Measurements from ENCODE around the gene SHISAL2B. TPM values are rescaled to one million over a fixed set of nuclear protein-coding genes. Genes with fewer than 3 reads are reported as not detected.
"Not testable (repeated sequence)": the region's sequence is repeated elsewhere in the genome, so short reads cannot be mapped to it uniquely, and the experiment has no call there.

Gene SHISAL2B
- not detected for total RNA-seq
- long read RNA-seq: 0 reads

DNA sequence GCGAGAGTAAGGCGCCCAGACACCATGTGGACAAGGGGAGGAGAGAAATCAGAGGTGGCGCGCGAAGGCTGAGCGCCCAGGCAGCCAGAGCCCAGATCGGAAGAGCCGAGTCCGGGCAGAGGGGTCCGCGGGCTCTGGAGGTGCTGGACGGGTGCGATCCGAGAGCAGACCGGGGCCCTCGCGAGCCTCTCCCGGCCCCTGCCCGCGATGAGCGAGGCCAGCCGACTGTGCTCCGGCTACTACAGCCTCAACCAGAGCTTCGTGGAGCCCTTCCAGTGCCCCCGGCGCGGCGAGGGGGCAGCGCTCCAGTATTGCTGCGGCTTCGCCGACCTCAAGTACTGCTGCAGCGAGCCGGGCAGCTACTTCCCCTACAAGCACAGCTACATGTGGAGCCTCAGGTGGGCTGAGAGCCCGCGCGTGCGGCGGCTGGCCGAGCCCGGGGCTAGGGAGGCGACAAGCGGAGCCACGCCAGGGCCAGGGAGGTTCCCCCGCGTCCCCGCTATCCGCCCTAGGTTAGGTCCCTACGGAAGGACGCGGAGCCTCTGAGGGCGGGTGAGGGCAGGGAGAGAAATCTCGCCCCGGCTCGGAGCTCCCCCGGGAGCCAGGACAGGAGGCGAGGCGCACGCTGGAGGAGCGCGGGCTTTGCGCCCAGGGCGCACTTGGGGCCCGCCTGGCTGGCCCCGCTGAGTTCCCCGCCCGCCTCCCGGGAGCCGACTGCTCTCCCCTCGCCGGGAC is at the start of gene SHISAL2B:
Gene SHISAL2B (plus strand): TSS at position 87 of the 735 bp plus-strand sequence. CDS start 121 bp downstream, at position 208.
- intact Hi-C loops (cut with DNase I): no loop called here
- DNase-seq: no peak
- no peak for ATAC-seq (ENCODE audit: poor library complexity)

DNA sequence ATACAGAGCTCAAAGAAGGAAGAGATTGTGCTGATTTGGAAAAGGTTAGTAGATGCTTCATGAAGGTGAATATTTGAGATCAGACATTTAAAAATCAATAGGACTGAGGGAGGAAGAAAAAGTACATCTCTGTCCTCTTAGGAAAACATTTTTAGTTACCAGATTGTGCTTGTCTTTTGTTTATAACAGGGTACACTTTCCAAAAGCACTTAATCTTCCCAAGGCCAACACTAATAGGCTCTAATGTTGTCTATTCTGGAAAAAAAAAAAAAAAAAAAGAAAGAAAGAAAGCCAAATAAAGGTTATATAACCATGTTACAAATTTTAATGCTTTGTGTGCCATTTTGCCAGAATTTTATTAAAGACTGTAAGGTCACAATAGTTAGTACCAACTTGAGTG is 45.5 kb upstream of the SHISAL2B start:
- intact Hi-C loops (cut with DNase I): no loop called here

DNA sequence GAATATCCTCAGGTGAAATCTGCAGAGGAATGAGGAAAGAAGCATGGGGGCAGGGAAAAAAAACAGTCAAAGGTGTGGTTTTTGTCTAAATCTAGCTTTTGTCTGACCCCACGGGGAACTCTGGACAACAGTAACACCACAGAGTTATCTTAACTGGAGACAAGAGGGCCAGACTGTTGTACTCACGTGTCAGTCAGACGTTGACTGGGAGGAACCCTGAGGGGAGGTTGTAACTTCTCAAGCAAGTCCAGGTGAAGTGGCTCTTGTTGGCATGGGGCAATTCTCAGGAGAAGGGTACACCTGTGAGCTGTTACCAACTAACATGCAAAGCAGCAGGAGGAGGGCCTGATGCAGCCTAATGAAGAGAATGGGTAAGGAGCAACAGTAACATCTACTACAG is 44.1 kb upstream of the SHISAL2B start:
- intact Hi-C loops (cut with DNase I): no loop called here
- ATAC-seq (ENCODE audit: poor library complexity): no peak
- no peak for DNase-seq

More for the DNA sequence above, 45.5 kb upstream of the SHISAL2B start:
- ATAC-seq (ENCODE audit: poor library complexity) (no peak), DNase-seq (no peak)

DNA sequence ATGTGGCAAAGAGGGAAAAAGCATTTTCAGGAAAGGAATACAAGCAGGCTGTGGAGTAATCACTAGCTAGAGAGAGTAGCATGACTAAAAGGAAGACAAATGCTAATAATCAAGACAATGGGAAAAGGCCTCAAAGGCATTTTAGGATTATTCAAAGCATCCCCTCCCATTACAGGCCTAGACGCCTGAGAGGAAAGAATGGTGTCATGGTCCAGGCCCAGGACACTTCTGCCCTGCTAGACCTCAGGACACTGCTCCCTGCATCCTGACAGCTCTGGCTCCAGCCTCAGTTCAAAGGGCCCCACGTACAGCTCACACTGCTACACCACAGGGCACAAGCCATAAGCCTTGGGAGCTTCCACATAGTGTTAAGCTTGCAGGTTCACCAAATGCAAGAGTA is 40.8 kb upstream of the SHISAL2B start:
- no peak for ATAC-seq (ENCODE audit: poor library complexity)
- no peak for DNase-seq
- intact Hi-C loops (cut with DNase I): no loop called here

DNA sequence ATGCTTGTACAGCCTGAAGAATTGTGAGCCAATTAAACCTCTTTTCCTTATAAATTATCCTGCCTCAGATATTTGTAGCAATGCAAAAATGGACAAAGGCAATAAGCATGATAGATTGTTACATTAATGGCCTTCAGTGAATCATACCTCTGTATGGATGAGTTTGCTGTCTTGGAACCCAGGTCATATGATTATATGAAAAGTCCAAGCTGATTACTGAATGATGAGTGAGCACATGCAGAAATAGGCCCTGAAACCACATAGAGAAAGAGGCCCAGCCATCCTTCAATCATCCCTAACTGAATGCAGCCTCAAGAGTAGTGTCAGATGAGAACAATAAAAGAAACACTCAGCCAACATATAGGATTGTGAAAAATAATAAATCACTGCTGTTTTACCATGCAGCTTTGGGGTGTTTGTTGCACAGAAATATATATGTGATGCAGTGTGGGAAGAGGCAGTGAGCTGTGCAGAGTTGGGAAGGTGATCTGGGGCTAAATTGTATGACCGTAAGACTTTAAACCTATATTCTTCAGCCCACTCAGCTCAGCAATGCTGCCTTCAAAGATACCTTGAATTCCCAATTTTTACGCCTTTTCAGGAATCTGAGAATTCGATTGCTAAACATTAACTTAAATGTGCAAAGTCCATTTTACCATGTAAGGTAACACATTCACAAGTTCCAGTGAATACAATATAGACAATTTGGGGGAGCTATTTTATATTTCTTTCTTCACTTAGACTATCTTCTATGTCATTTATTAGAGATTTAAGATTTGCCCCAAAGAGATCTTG is 36.3 kb upstream of the SHISAL2B start:
- ATAC-seq (ENCODE audit: poor library complexity) (no peak), DNase-seq (no peak)
- intact Hi-C loops (cut with DNase I): no loop called here

DNA sequence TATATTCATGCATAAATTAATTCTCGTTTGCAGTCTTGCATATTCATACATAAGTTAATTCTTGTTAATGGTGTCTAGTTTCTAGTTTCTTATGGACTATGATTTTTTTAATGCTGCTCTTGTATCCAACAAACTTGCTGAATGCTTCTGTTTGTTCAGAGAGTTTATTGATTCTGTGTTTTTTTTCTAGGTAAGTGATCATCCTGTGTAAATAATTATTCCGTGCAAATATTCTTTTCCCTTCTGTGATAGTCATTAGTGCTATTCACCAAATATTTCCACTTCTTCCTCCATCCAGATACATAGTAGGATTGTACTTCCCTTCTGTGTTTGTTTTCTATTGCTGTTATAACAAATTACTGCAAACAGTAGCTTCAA is 35.8 kb upstream of the SHISAL2B start:
- intact Hi-C loops (cut with DNase I): no loop called here
- ATAC-seq (ENCODE audit: poor library complexity) (no peak), DNase-seq (no peak)

DNA sequence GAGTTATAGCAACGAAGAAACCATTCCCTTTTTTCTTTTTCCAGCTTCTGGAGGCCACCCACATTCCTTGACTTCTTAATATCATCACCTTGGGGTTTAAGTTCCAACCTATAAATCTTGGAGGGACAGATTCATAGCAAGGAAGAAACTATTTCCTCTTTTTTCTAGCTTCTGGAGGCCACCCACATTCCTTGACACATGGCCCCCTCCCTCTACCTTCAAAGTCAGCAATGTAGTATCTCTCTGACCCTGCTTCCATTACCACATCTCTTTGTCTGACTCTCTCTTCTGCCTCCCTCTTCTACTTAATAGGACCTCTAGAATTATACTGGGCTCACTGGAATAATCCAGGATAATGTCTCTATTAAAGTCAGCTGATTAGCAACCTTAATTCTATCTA is 34.7 kb upstream of the SHISAL2B start:
- no peak for ATAC-seq (ENCODE audit: poor library complexity)
- intact Hi-C loops (cut with DNase I): no loop called here
- DNase-seq: no peak

DNA sequence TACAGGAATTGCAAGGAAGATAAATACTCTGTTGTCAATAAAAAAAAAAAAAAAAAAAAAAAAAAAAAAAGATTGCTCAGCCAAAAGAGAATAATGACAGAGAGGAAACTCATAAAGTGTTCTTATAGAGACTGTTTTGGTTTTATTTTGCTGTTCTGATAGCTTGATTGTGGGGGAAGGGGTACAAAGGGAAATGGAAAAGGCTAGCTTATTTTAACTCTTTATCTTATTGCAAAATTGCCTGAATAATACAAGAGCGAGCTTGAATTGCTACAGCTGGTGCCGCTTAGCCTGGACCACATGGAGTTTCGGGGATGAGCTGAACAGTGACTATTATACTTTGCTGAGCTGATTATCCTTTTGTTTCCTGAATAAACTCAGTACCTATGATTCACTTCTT is 31.0 kb upstream of the SHISAL2B start:
- DNase-seq (no peak), ATAC-seq (ENCODE audit: poor library complexity) (no peak)
- intact Hi-C loops (cut with DNase I): no loop called here

DNA sequence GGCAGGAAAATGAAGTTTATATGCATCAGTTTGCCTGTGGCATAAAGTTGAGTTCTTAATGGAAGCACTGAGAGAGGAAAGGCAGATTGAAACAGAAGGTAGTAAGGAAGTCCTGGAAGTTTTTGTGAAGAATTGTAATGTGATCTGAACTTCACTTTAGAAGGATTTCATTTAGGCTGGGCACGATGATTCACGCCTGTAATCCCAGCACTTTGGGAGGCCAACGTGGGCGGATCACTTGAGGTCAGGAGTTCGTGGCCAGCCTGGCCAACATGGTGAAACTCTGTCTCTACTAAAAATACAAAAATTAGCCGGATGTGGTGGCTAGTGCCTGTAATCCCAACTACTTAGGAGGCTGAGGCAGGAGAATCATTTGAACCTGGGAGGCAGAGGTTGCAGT is 27.1 kb upstream of the SHISAL2B start:
- intact Hi-C loops (cut with DNase I); DNase-seq; ATAC-seq (ENCODE audit: poor library complexity): not testable (repeated sequence)

DNA sequence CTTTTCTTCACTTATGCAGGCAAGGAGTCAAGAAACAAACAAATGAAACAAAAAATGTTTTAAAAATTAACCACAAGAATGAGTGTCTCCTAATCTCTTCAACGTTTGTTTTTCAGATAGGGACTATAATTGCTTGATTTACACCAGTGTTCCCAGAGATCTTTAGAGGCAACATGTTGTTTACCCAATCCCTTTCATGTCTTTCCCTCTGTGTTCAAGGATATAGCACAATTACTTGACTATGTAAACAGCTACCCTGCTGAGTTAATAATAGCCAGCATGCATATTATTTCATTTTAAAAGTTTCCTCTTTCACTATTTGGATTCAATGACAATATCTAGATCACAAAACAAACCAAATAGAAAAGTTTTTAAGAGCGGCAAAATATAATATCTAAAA is 25.1 kb upstream of the SHISAL2B start:
- intact Hi-C loops (cut with DNase I): no loop called here
- no peak for ATAC-seq (ENCODE audit: poor library complexity)
- DNase-seq: no peak

DNA sequence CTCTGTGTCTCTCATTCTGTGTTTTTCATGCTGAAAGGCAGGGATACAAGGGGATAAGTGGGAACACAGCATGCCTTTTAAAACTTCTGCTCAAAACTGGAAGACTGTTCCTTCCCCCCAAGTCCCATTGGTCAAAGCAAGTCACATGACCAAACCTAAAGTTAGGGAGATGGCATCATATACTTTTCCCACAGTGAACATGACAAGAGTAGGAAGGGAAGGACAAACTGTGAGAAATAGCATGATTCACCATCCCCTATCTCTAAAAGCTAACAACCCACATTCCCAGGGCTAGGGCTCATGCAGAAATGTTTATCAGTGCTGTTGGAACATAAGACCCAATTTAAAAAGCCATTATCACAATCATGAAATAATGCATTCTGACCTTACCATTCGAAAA is 24.2 kb upstream of the SHISAL2B start:
- intact Hi-C loops (cut with DNase I): no loop called here
- DNase-seq (no peak), ATAC-seq (ENCODE audit: poor library complexity) (no peak)

DNA sequence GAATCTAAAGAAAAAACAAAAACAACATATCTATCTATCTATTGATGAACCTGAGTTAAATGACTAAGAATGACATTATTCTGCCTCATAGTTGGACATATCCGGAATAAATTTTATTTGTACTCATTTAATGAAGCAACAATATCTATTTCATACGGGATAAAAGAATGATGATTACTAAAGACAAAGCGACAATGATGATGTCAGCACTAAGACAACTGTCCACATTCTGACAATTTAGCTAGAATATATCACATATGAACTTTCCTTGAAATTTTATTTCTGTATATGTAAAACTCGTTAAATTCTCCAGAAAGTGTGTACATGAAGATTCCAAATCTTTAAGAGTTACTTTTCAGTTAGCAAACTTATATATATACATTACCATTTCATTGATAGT is 23.2 kb upstream of the SHISAL2B start:
- intact Hi-C loops (cut with DNase I): no loop called here
- no peak for DNase-seq
- no peak for ATAC-seq (ENCODE audit: poor library complexity)

DNA sequence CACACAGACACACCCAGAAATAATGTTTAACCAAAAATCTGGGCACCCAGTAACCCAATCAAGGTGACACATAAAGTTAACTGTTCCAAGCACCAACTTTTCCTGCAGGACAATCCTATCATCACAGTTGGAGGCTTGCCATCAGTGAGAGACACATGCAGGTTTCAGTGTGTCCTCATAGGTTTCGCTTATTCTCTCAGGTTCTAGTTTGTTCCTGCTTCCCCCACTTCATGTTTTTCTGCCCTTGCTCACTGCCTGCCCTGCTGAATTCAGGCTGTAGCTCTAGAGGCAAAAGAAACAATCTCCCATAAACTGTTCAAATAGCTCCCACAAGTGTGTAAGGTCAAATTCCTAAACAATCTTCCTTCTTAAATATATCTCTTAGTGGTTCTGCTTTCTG is 20.0 kb upstream of the SHISAL2B start:
- no peak for DNase-seq
- ATAC-seq (ENCODE audit: poor library complexity): no peak
- intact Hi-C loops (cut with DNase I): no loop called here

DNA sequence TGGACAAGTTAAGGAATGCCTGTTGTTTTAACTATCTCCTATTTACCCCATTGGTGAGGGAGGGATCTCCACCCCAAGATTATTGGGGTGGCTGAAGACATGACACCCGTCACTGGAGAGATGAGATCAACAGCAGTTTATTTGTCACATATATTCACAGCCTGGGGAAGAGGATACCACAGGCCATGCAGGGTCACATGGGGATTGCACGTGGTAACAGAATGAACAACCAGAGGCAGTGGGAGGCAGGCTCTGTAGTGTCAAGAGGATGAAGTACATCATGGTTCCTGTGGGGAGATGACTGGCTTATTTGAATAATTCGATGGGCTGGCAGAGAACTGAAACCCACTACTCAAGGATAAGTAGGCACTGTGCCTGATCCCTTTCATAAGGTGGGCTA is 18.6 kb upstream of the SHISAL2B start:
- intact Hi-C loops (cut with DNase I): no loop called here
- no peak for DNase-seq
- ATAC-seq (ENCODE audit: poor library complexity): no peak

DNA sequence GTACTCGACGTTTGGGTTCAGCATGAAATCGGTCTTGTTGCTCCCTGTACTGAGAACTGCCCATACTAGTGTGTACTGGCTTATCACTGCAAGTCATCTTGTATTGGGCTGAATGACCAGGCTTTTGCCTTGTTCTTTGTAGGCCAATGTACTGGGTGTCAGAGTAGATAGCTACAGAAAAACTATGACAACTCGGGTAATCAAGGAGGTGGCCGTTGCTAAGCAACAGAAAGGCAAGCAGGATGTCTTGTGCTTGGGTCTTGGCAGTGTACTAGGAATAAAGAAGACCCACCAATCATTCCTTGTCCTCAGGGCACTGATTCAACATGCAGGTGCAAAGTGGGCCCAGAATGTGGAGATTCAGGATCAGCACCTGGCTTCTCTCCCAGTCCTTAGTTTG is 11.9 kb upstream of the SHISAL2B start:
- ATAC-seq (ENCODE audit: poor library complexity) (no peak), DNase-seq (no peak)
- intact Hi-C loops (cut with DNase I): no loop called here

DNA sequence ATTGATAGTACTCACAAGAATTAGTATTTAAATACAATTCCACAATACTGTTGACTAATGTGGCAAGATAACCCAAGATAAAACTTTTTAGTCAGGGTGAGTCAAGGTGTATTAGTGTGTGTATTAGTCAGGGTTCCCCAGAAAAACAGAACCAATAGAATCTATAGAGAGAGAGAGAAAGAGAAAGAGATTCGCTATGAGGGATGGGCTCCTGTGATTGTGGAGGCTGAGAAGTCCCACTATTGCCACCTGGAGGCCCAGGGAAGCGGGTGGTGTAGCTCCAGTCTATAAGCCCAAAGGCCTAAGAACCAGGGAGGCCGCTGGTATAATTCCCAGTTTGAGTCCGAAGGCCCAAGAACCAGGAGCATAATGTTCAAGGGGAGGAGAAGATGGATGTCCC is 10.0 kb upstream of the SHISAL2B start:
- intact Hi-C loops (cut with DNase I): no loop called here
- ATAC-seq (ENCODE audit: poor library complexity): no peak

DNA sequence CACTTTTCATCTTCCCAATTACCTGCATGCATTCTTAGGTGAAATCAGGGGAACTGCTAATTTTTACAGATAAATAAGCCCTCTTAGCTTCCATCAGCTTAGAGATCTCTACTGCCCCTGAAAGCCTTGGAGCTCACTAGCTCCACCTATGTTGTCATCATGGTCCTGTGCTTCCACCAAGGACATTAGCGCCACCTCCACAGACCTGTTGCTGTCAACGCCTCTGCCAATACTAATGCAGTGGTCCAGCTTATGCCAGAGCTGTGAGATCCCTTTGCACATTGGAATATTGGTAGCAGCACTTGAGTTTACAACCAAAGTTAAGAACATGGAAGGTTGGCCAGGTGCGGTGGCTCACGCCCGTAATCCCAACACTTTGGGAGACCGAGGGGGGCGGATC is 7.7 kb upstream of the SHISAL2B start:
- DNase-seq (no peak), ATAC-seq (ENCODE audit: poor library complexity) (no peak)
- intact Hi-C loops (cut with DNase I): no loop called here

More for the DNA sequence above, 10.0 kb upstream of the SHISAL2B start:
- no peak for DNase-seq

DNA sequence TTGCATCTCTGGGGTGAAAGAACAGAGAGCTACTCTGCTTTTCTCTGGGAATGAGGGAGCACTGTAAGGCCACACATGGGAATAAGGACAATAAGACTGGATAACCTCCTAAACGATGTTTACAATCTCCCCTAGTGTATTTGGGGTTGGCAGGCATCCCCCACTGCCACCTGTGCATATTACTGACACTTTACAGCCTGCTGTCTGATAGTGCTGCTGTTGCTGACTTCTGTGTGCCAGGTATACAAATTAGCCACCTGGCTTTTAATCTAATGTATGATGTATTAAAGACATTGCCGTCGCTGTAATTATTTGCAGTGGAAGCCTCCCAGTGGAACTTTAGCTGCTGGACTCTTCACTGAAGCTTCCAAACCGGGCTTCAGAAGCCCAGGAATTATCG is 4.4 kb upstream of the SHISAL2B start:
- DNase-seq: no peak
- no peak for ATAC-seq (ENCODE audit: poor library complexity)
- intact Hi-C loops (cut with DNase I): no loop called here

DNA sequence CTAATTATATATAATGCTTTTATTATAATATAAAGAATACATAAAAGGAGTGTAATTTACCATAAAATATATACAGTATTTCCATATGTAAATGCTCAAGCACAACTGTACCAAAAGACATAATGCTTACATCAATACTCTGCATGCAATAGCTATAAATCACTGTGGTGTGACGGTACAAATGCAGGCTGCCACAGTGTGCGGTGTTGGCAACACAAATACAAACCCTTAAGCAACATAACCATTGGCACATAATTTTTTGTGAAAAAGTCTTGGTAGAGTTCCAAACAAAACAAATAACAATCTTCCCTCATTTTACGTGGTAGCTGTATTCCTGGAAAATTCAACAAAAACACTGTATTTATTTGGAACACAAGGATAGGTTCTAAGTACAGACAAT is 1.9 kb upstream of the SHISAL2B start:
- DNase-seq: no peak

DNA sequence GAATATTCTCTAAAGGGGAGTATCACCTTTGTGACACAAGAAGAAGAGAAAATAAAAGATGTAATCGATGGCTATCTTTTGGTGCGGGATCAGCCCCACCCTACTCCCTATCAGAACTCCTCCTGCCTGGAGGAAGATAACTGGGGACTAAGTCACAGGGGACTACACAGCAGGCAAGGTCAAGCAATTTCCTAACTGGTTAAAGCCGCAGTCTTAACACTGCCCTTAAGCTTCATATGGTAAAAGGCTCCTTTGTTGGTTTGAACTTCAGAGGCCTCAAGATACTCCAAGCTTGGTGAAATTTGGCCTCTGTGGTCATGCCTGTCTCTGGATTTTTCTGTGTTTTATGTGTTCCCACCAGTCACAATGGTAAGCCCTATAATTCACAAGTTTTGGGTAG is 1.3 kb upstream of the SHISAL2B start:
- no peak for DNase-seq
- ATAC-seq (ENCODE audit: poor library complexity): no peak
- intact Hi-C loops (cut with DNase I): no loop called here

More for the DNA sequence above, 1.9 kb upstream of the SHISAL2B start:
- intact Hi-C loops (cut with DNase I): no loop called here
- no peak for ATAC-seq (ENCODE audit: poor library complexity)
